Activated CD4-positive, alpha-beta T cell treated with anti-CD3 and anti-CD28 coated beads, Interleukin-2, amount 10 ng/mL, durations not matched to agents 7 days and 5 days (primary cell): Measurements from ENCODE around the gene ATXN3. TPM values are rescaled to one million over a fixed set of nuclear protein-coding genes. Genes with fewer than 3 reads are reported as not detected.

Experiments
- CTCF ChIA-PET: fragments of 350-600 bp; sonication (Branson Sonifier 250); formaldehyde crosslinking; loops from one replicate; lab custom pipeline; 2021; ENCODE audit warnings: antibody characterized with exemption; lab: Charles Lee
- POLR2A ChIA-PET: fragments of 350-600 bp; sonication (Branson Sonifier 250); formaldehyde crosslinking; loops from one replicate; lab custom pipeline; 2021; ENCODE audit warnings: antibody characterized with exemption; lab: Charles Lee
- DNase-seq: peaks from one replicate; pipeline ENCODE4 v3.0.0-alpha.2; 2020
- H3K27ac Mint-ChIP-seq: one replicate; pipeline ENCODE4 v1.8.0; 2021; ENCODE audit warnings: mild to moderate bottlenecking, moderate library complexity, mixed read lengths
- H3K27me3 Mint-ChIP-seq: one replicate; pipeline ENCODE4 v1.8.0; 2021; ENCODE audit warnings: mixed read lengths
- H3K36me3 Mint-ChIP-seq: one replicate; pipeline ENCODE4 v1.8.0; 2021; ENCODE audit warnings: low read depth, mixed read lengths
- H3K4me1 Mint-ChIP-seq: one replicate; pipeline ENCODE4 v1.8.0; 2021; ENCODE audit warnings: mixed read lengths
- H3K4me3 Mint-ChIP-seq: one replicate; pipeline ENCODE4 v1.8.0; 2021; ENCODE audit warnings: mild to moderate bottlenecking, moderate library complexity, mixed read lengths
- H3K9me3 Mint-ChIP-seq: one replicate; pipeline ENCODE4 v1.8.0; 2021; ENCODE audit warnings: mixed read lengths
- total RNA-seq, 2 experiments: library from RNA; stranded (reverse); gene quantifications; one replicate each; pipeline ENCODE4 v1.2.3, GENCODE V29; 2021

Gene ATXN3
- total RNA-seq, 2 experiments from 2014 or later: 28.8 to 30.3 TPM

DNA sequence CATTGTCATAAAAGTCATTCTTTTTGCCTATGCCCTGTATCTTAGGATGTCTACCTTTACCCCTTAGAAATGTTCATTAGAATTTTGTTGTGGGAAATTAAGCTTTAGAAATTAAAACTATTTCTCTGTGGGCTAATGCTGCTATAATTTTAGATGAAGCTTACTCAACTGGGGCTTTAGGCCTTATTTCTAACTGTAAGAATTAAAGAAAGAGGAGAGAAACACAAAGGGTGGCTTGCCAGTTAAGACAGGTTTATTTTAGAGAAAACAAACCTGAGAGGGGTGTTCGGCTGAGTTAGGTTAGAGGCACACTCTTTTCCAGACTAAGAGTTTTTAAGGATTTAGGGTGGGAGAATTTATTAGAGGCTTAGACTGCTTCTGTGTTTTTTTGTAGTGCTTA, 72.9 kb downstream of the ATXN3 start:
- no peak for DNase-seq
- H3K9me3 Mint-ChIP-seq: no peaks in the 10 kb centered on the region
- peaks cover 25% of the 10 kb centered on the region for H3K36me3 Mint-ChIP-seq
- no peaks in the 10 kb centered on the region for H3K27me3 Mint-ChIP-seq
- POLR2A ChIA-PET: no interaction called here
- CTCF ChIA-PET: interaction anchor here (1.2 kb wide), 1 partner anchor 27 kb away, joined by 3 read pairs; no protein-coding TSS in a partner anchor
- no peak overlapping the region for H3K27ac Mint-ChIP-seq
- no peak overlapping the region for H3K4me3 Mint-ChIP-seq
- H3K4me1 Mint-ChIP-seq: peaks cover 33% of the 10 kb centered on the region

DNA sequence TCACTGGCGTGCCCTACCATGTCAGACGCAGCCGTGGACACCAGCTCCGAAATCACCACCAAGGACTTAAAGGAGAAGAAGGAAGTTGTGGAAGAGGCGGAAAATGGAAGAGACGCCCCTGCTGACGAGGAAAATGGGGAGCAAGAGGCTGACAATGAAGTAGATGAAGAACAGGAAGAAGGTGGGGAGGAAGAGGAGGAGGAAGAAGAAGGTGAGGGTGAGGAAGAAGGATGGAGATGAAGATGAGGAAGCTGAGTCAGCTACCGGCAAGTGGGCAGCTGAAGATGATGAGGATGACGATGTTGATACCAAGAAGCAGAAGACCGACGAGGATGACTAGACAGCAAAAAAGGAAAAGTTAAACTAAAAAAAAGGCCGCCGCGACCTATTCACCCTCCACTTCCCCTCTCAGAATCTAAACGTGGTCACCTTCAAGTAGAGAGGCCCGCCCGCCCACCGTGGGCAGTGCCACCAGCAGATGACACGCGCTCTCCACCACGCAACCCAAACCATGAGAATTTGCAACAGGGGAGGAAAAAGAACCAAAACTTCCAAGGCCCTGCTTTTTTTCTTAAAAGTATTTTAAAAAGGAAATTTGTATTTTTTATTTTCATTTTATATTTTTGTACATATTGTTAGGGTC, 79.7 kb downstream of the ATXN3 start:
- Mint-ChIP-seq H3K36me3 (peaks cover 35% of the 10 kb centered on the region), H3K4me3 (no peak overlapping the region), H3K27ac (no peak overlapping the region), H3K9me3 (no peaks in the 10 kb centered on the region), H3K27me3 (no peaks in the 10 kb centered on the region), H3K4me1 (peaks cover 10% of the 10 kb centered on the region)
- POLR2A ChIA-PET: no interaction called here
- no peak for DNase-seq
- CTCF ChIA-PET: no interaction called here

DNA sequence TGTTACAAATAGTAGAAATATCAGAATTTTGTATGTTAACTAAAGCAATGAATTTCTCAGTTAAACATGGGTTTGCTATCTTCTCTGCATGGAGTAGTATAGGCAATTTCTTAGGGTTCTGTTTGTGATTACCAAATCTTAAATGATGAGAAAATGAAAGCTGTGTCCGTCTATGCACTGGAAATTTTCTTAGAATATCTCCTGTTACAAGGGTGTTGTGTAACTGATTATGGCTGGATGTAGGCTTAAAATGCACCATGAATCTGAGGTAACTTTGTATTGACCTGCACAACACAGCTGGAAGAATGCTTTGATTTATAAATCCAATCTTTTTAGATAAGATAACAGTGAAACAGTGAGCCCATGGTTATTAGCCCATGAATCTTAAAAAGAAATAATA, 84.3 kb downstream of the ATXN3 start:
- DNase-seq: no peak
- Mint-ChIP-seq H3K4me3 (no peak overlapping the region), H3K27ac (no peak overlapping the region), H3K4me1 (peaks cover 6% of the 10 kb centered on the region), H3K9me3 (no peaks in the 10 kb centered on the region), H3K27me3 (no peaks in the 10 kb centered on the region), H3K36me3 (peaks cover 35% of the 10 kb centered on the region)
- ChIA-PET POLR2A (no interaction called here), CTCF (interaction anchor here (0.9 kb wide), 1 partner anchor 12 kb away, joined by 3 read pairs; no protein-coding TSS in a partner anchor)

DNA sequence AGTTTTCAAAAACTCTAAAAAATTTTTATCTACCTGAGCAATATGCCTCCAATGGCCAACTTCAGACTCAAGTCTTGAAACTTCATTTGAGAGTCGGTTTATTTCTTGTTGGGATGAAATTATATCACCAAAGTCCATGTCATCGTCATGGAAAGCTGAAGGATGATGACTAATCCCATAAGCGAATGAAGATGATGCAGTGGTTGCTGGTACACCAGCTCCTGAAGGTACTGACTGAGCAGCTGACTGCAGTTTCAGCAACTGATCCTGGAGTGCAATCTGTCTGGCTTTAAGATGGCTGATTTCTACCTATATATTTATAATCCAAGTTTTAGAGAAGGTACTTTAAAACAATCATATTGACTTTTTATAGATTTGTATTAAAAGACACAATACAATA, 84.9 kb downstream of the ATXN3 start:
- no peak for DNase-seq
- Mint-ChIP-seq H3K4me1 (peaks cover 3% of the 10 kb centered on the region), H3K27me3 (no peaks in the 10 kb centered on the region), H3K27ac (no peak overlapping the region), H3K4me3 (no peak overlapping the region), H3K36me3 (peaks cover 34% of the 10 kb centered on the region), H3K9me3 (no peaks in the 10 kb centered on the region)
- CTCF ChIA-PET: interaction anchor here (0.6 to 0.9 kb wide), 3 partner anchors 12 to 62 kb away, joined by 3 to 6 read pairs (median 4); no protein-coding TSS in a partner anchor
- POLR2A ChIA-PET: interaction anchor here (0.6 kb wide), 1 partner anchor 425 kb away, joined by 4 read pairs; no protein-coding TSS in a partner anchor

DNA sequence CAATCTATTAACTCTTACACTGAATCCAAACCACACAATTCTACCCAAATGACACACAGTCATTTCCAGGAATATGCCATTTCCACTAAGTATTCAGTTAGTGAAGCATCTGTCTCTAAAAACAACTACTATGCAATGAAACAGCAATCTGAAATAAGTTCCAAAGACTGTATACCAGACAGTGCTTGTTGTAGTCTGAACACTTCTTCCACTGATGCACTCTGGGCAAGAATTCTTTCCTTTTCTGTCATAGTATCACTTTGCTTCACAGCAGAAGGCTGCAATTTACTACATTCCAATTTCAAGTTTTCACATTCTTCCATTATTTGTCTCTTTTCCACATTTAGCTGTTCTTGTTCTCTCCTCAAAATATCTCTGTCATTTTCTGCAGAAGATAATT, 92.3 kb downstream of the ATXN3 start:
- Mint-ChIP-seq H3K4me1 (peaks cover 14% of the 10 kb centered on the region), H3K4me3 (no peak overlapping the region), H3K27me3 (no peaks in the 10 kb centered on the region), H3K27ac (no peak overlapping the region), H3K36me3 (peaks cover 41% of the 10 kb centered on the region), H3K9me3 (no peaks in the 10 kb centered on the region)
- ChIA-PET CTCF (no interaction called here), POLR2A (no interaction called here)
- DNase-seq: no peak

DNA sequence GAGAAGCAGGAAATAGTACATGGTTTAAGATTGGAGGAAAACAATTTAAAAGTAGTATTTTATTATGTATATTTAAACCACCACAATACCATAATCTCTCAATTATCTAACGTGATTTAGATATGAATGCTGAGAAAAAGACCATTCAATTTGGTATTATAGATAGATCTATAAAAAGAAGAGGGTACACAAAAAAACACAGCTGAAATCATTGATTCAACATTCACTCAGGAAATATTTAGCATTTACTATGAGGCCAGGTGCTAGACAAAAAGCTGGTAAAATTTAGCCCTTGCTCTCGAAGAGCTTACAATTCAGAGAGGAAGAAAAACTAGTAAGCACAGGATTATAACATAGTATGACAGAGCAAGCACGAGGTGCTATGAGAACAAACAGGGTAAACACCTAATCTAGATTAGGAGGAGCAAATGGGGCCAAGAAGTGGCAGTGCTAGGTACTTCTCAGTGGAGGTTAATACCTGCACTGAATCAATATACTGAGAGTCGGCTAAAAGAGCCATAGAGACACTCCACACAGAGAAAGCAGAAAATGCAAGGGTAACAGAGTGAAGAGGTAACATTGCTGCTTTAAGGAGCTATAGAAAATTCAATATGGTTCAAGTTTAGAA, 94.1 kb downstream of the ATXN3 start:
- Mint-ChIP-seq H3K4me1 (peaks cover 14% of the 10 kb centered on the region), H3K27ac (no peak overlapping the region), H3K36me3 (peaks cover 50% of the 10 kb centered on the region), H3K27me3 (no peaks in the 10 kb centered on the region), H3K9me3 (no peaks in the 10 kb centered on the region), H3K4me3 (no peak overlapping the region)
- ChIA-PET POLR2A (no interaction called here), CTCF (interaction anchor here (1.1 kb wide), 1 partner anchor 28 kb away, joined by 4 read pairs; no protein-coding TSS in a partner anchor)
- DNase-seq: no peak

DNA sequence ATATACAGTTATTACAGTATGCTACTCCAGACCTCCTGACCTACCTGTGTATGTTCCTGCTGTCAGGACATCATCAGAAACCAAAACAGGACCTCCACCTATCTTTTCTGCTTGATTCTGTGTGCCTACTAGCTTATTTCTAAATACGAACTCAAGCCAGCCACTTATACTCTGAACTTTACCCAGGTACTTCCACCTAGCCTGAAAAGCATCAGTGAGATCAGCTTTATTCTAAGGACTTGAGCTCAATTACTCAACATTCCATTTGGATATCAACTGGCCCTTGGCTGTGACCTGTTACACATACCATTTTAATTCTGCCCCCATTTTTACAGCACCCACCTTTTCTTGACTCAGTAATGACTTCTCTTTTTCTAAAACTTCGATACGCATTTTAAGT, 95.7 kb downstream of the ATXN3 start:
- ChIA-PET CTCF (interaction anchor here (0.7 kb wide), 1 partner anchor 24 kb away, joined by 4 read pairs; no protein-coding TSS in a partner anchor), POLR2A (no interaction called here)
- H3K27me3 Mint-ChIP-seq: no peaks in the 10 kb centered on the region
- peaks cover 52% of the 10 kb centered on the region for H3K36me3 Mint-ChIP-seq
- H3K27ac Mint-ChIP-seq: no peak overlapping the region
- DNase-seq: no peak
- H3K4me3 Mint-ChIP-seq: no peak overlapping the region
- H3K4me1 Mint-ChIP-seq: peaks cover 18% of the 10 kb centered on the region
- H3K9me3 Mint-ChIP-seq: no peaks in the 10 kb centered on the region

DNA sequence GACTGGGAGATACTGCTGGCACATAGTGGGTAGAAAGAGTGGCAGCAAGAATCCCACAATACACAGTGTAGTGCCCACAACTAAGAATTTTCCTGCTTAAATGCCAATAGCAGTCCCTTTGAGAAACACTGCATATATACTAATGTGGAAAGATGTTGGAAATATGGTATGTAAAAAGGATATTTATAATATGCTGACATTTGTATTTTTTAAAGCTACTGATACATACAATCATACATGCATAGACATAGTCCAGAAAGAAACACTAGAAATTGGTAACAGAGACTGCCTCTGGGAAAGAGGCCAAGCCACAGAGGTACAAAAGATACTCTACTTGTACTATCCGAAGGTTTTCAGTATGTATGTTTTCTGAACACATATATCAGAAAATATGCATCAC, 96.8 kb downstream of the ATXN3 start:
- no peak for DNase-seq
- H3K27me3 Mint-ChIP-seq: no peaks in the 10 kb centered on the region
- POLR2A ChIA-PET: no interaction called here
- H3K4me1 Mint-ChIP-seq: peaks cover 28% of the 10 kb centered on the region
- CTCF ChIA-PET: interaction anchor here (0.6 to 1.0 kb wide), 2 partner anchors 12 to 13 kb away, joined by 3 read pairs; no protein-coding TSS in a partner anchor
- H3K27ac Mint-ChIP-seq: no peak overlapping the region
- no peak overlapping the region for H3K4me3 Mint-ChIP-seq
- peaks cover 60% of the 10 kb centered on the region for H3K36me3 Mint-ChIP-seq
- no peaks in the 10 kb centered on the region for H3K9me3 Mint-ChIP-seq

Other genes starting within 250 kb of the ATXN3 start
- 100 to 1,000 TPM; 196 to 216 TPM for gene TC2N, start 239.0 kb downstream of the ATXN3 start, total RNA-seq
- 1 to 10 TPM; 3.8 to 4.1 TPM for gene FBLN5, start 158.9 kb downstream of the ATXN3 start, total RNA-seq
- gene TRIP11, start 66.5 kb downstream of the ATXN3 start, total RNA-seq: 10 to 100 TPM; 43.6 to 44.7 TPM
- 100 to 1,000 TPM; 109 to 143 TPM for gene NDUFB1, start 15.1 kb upstream of the ATXN3 start, total RNA-seq
- 10 to 100 TPM; 74.4 to 94.2 TPM for gene CPSF2, start 15.4 kb upstream of the ATXN3 start, total RNA-seq
- gene SLC24A4, start 216.6 kb upstream of the ATXN3 start, total RNA-seq: not detected